IMR-90 (cell line): ENCODE data around the gene SDK1.

Experiments used
- CEBPB ChIP-seq: IDR thresholded peaks from 2 replicates; pipeline ENCODE4 v1.6.1; 2012; ENCODE audit warnings: low read depth, low read length, improper control_type of control experiment
- POLR2A ChIP-seq: IDR thresholded peaks from 2 replicates; pipeline ENCODE4 v1.6.1; 2012; ENCODE audit warnings: mild to moderate bottlenecking, low read depth, low read length
- RFX5 ChIP-seq: IDR thresholded peaks from 2 replicates; pipeline ENCODE4 v1.8.0; 2012; ENCODE audit warnings: low read depth, mild to moderate bottlenecking, low read length, moderate library complexity
- SMC3 ChIP-seq: fragments of 150-350 bp; IDR thresholded peaks from 2 replicates; pipeline ENCODE4 v1.6.1; 2016; ENCODE audit warnings: low read depth, mild to moderate bottlenecking, antibody characterized with exemption, low read length, moderate library complexity
- TF ChIP-seq, protein P1 (sequence below): conservative IDR thresholded peaks from 2 replicates; pipeline ENCODE4 v1.5.1; 2012; ENCODE audit warnings: mild to moderate bottlenecking, low read depth, low read length, improper control_type of control experiment

DNA sequence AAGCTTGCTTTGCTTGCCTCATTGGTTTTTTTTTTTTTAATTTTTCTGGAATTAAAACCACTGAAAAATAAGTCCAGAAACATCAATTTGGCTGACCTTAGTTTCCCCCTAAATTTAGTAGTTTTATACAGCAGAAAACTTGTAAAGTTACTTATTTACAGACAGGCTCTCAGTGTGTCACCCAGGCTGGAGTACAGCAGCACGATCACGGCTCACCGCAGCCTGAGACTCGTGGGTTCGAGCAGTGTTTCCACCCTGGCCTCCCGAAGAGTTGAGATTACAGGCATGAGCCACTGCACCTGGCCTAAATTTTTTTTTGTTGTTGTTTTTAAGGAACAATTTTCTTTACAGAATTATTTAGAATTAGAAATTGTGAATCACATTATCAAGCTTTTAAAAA is 250.5 kb downstream of the SDK1 start:
- TF ChIP-seq, protein P1, sequence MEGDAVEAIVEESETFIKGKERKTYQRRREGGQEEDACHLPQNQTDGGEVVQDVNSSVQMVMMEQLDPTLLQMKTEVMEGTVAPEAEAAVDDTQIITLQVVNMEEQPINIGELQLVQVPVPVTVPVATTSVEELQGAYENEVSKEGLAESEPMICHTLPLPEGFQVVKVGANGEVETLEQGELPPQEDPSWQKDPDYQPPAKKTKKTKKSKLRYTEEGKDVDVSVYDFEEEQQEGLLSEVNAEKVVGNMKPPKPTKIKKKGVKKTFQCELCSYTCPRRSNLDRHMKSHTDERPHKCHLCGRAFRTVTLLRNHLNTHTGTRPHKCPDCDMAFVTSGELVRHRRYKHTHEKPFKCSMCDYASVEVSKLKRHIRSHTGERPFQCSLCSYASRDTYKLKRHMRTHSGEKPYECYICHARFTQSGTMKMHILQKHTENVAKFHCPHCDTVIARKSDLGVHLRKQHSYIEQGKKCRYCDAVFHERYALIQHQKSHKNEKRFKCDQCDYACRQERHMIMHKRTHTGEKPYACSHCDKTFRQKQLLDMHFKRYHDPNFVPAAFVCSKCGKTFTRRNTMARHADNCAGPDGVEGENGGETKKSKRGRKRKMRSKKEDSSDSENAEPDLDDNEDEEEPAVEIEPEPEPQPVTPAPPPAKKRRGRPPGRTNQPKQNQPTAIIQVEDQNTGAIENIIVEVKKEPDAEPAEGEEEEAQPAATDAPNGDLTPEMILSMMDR = no peak
- TF ChIP-seq SMC3 (no peak), CEBPB (no peak), POLR2A (no peak), RFX5 (no peak)
